C4-2B (cell line): ENCODE data around the gene TOMM70.

Source experiments
- H3K27ac ChIP-seq: fragments of 450-650 bp; 2 replicates; pipeline ENCODE4 v1.5.1; 2017
- ZFX ChIP-seq: fragments of 450-650 bp; IDR thresholded peaks from 2 replicates; pipeline ENCODE4 v1.6.1; 2017
- TF ChIP-seq, protein P1 (sequence below): fragments of 450-650 bp; conservative IDR thresholded peaks from 2 replicates; pipeline ENCODE4 v1.5.1; 2017; ENCODE audit warnings: mild to moderate bottlenecking

The TOMM70 gene

DNA sequence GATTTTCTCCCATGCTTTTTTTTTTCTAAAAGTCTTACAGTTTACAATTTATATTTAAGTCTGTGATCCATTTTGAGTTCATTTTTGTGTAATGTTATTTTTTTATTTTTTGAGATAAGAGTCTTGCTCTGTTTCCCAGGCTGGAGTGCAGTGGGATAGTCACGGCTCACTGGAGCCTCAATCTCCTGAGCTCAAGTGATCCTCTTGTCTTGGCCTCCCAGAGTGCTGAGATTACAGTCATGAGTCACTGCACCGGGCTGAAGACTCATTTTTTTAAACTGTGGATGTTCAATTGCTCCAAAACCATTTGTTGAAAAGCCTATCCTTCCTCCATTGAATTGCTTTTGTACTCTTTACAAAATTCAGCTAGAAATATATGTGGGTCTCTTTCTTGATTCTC, 20.0 kb upstream of the TOMM70 start:
- TF ChIP-seq, protein P1, sequence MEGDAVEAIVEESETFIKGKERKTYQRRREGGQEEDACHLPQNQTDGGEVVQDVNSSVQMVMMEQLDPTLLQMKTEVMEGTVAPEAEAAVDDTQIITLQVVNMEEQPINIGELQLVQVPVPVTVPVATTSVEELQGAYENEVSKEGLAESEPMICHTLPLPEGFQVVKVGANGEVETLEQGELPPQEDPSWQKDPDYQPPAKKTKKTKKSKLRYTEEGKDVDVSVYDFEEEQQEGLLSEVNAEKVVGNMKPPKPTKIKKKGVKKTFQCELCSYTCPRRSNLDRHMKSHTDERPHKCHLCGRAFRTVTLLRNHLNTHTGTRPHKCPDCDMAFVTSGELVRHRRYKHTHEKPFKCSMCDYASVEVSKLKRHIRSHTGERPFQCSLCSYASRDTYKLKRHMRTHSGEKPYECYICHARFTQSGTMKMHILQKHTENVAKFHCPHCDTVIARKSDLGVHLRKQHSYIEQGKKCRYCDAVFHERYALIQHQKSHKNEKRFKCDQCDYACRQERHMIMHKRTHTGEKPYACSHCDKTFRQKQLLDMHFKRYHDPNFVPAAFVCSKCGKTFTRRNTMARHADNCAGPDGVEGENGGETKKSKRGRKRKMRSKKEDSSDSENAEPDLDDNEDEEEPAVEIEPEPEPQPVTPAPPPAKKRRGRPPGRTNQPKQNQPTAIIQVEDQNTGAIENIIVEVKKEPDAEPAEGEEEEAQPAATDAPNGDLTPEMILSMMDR: no peak
- no peak for TF ChIP-seq ZFX
- H3K27ac ChIP-seq: no peak overlapping the region

- no peak overlapping the region for H3K27ac ChIP-seq
- TF ChIP-seq, protein P1: no peak
- TF ChIP-seq ZFX: no peak
Measured at GRCh38 chr3:100419406-100419805, 18.5 kb upstream of the TOMM70 start.

DNA sequence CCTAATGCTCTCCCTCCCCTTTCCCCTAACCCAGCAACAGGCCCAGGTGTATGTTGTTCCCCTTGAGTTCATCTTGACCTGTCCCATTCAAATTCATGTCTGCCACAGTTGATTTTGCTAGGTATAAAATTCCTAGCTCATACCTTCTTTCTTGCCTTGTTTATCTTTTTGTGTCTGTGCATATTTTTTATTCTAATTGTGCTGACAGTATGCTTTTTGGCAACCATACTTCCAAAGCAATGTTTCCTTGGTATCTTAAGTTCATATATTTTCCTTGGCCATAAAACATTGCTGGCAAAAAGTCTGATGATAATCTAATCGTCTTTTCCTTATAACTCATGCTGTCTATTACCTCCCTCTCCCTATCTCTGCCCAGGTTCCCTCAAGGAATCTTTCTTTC, 16.0 kb upstream of the TOMM70 start:
- TF ChIP-seq, protein P1: no peak
- no peak for TF ChIP-seq ZFX
- no peak overlapping the region for H3K27ac ChIP-seq

DNA sequence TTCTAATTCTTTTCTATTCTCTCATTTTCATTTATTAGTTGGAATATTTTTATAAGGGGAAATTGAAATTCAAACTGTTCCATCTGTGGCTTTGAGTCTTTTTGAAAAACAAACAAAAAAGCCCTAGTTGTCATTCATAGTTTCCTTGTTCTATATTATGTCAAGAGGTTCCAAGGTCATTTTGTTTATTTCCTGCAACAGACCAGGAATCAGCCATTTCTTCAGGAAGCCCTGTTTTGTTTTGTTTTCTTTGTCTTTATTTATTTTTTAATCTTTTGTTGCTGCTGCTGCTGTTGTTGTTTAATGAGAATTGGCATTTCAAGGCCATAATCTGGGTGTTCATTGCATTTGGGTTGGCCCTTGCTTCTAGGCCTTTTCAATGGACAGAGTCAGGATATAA, 15.3 kb upstream of the TOMM70 start:
- TF ChIP-seq, protein P1: no peak
- TF ChIP-seq ZFX: no peak
- H3K27ac ChIP-seq: no peak overlapping the region

DNA sequence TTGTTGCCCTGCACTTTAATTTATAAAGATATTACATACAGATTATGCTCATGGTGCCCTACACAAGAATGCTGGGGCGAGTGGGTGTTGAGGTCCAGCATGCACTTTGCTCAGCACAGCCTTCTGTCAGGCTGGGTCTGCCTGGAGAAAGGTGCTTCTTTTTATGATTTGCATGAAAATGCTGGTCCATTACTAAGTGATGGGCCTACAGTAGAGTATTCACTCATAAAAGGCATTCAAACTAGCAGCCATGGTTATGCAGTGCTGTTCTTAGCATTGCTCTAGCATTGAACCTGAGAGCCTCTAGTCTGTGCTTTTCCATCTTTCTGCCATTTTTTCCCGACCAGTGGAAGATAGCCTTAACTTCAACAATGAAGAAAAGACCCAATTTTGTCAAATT, 12.7 kb upstream of the TOMM70 start:
- TF ChIP-seq, protein P1: no peak
- no peak for TF ChIP-seq ZFX
- no peak overlapping the region for H3K27ac ChIP-seq

- H3K27ac ChIP-seq: no peak overlapping the region
- TF ChIP-seq ZFX: no peak
- TF ChIP-seq, protein P1: no peak
Measured at GRCh38 chr3:100412912-100413590, 12.2 kb upstream of the TOMM70 start.

DNA sequence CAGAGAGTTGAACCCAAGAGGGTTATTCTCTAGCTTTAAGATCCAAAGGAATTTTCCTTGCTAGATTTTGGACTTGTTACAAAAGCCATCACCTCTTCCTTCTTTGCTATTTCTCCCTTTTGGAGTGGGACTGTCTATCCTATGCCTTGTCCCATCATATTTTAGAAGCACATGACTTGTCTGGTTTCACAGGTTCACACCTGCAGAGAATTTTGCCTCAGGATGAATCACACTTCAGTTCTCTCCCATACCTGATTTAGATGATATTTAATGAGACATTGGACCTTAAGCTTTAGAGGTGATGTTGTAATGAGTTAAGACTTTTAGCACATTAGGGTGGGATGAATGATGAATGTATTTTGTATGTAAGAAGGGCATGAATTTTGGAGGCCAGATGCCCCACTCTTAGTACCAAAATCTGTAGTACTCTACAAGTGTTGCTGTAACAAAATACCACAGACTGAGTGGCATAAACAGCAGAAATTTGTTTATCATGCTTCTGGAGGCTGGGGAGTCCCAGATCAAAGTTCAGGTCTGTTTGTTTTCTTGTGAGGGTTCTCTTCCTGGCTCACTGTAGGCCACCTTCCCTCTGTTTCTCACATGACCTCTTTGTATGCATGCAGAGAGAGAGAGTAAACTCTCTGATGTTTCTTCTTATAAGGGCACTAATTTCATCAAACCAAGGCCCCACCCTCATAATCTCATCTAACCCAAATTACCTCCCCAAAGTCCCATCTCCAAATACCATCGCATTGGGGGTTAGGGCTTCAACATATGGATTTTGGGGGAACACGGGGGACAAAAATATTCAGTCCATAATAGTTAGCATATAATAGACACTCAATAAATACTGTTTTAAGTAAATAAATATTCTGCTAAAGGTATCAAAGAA, 10.4 kb upstream of the TOMM70 start:
- H3K27ac ChIP-seq: no peak overlapping the region
- TF ChIP-seq ZFX: no peak
- TF ChIP-seq, protein P1: no peak
